Left colon (tissue), 2 donors: ENCODE data around the gene DCBLD2. TPM values are rescaled to one million over a fixed set of nuclear protein-coding genes. Genes with fewer than 3 reads are reported as not detected.

ENCODE experiments used
- ATAC-seq: fragments of 200-7000 bp; cut with Tn5 transposase; one replicate; pipeline ENCODE4 v1.9.1; 2020; ENCODE audit warnings: mild to moderate bottlenecking, moderate library complexity
- DNase-seq, 2 donors: peaks; one replicate each; pipeline ENCODE4 v3.0.0-alpha.2; 2020
- intact Hi-C, 2 donors: fragments of 100-400 bp; cut with DNase I in 1 of 2; cut with micrococcal nuclease in 1 of 2; formaldehyde crosslinking; loops; one replicate each; pipeline versions ENCODE4 v1.11.2 to v1.14.0; 2022; cut with DNase I, micrococcal nuclease
- total RNA-seq, 2 donors: library from RNA; stranded (reverse); fragmentation: NEBNext Ultra II Directional; extraction: Animal tissue kit (Norgen Biotek cat#: 25700); gene quantifications; one replicate each; pipeline ENCODE4 v1.2.1, GENCODE V29; 2021
- donor health status: DM: no; HTN: no; CAD: no.
- donor health status: DM: yes; HTN: yes; CAD: no.

Gene DCBLD2
- total RNA-seq, 2 donors from 2014 or later = 8.9 to 12.2 TPM

- DNase-seq (no peak), ATAC-seq (no peak)
- intact Hi-C loops = no loop called here
These were observed 145.9 kb downstream of the DCBLD2 start for GRCh38 chr3:98755601-98756000.

DNA sequence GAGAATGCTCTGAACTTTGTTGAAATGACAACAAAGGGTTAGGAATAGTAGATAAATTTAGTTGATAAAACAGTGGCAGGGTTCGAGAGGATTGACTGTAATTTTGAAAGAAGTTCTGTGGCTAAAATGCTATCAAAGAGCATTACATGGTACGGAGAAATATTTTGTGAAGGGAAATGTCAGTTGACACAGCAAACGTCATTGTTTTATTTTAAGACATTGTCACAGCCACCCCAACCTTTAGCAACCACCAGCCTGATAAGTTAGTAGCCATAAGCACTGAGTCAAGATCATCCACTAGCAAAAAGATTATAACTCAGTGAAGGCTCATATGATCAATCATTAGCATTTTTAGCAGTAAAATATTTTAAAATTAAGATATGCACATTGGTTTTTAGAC lies 147.0 kb downstream of the DCBLD2 start:
- ATAC-seq = no peak
- intact Hi-C loops = no loop called here
- DNase-seq = no peak

- intact Hi-C loops = no loop called here
- ATAC-seq (no peak), DNase-seq (no peak)
These were observed 151.1 kb downstream of the DCBLD2 start for GRCh38 chr3:98750276-98750919.

DNA sequence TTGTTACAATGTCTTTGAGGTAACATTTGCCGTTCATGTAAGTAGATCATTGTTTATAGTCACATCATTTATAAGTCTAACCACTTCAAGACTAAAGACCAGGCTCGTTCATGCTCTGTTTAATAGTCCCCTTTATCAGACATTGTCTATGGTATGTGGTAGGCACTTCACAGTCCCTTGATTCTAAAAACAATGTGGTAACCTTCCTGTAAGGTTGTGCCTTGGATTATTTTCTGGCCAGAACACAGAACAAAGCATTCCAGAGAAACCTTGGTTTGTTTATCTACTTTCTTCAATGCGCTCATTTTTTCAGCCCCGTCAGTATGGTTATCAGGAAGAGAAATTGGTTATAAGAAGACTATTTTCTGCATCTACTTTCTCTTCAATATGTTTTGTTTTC lies 154.6 kb downstream of the DCBLD2 start:
- ATAC-seq = no peak
- no peak for DNase-seq
- intact Hi-C loops = no loop called here

- intact Hi-C loops = no loop called here
- no peak for DNase-seq
- no peak for ATAC-seq
These were observed 155.4 kb downstream of the DCBLD2 start for GRCh38 chr3:98746122-98746521.

Other genes starting within 250 kb of the DCBLD2 start
- gene ST3GAL6, start 138.4 kb downstream of the DCBLD2 start, total RNA-seq = 1 to 10 TPM; 1.7 to 2.8 TPM